ENCODE data around the gene KIAA0319L. TPM values are rescaled to one million over a fixed set of nuclear protein-coding genes. Genes with fewer than 3 reads are reported as not detected.

KIAA0319L gene
- polyA plus RNA-seq, 1 donor from 2014 or later, result 38.1 TPM

GRCh38 chr1:35449334-35450008 lies 107.7 kb downstream of the KIAA0319L start:
- H2AFZ ChIP-seq (ENCODE audit: low read depth, low read length), result no peak overlapping the region
- H3K9me3 ChIP-seq (ENCODE audit: low read length), result no peaks in the 10 kb centered on the region
- no peaks in the 10 kb centered on the region for H3K9me2 ChIP-seq (ENCODE audit: insufficient read depth, low read length)
- H4K20me1 ChIP-seq (ENCODE audit: insufficient read depth), result no peaks in the 10 kb centered on the region
- no peak overlapping the region for H3K4me3 ChIP-seq (ENCODE audit: low read length)
- no peaks in the 10 kb centered on the region for H3K36me3 ChIP-seq (ENCODE audit: insufficient read depth, low read length)
- H3K4me2 ChIP-seq (ENCODE audit: low read length), result no peak overlapping the region
- H3F3A ChIP-seq (ENCODE audit: insufficient read depth, low read length, poor library complexity, severe bottlenecking), result no peaks in the 10 kb centered on the region
- TF ChIP-seq TAF1 (IDR thresholded peaks at IDR 0.05; ENCODE audit: low read depth) (no peak), EP300 (conservative IDR thresholded peaks at IDR 0.05; ENCODE audit: poor library complexity, severe bottlenecking) (no peak), MXI1 (conservative IDR thresholded peaks at IDR 0.05; ENCODE audit: poor library complexity, severe bottlenecking) (no peak), SMC3 (conservative IDR thresholded peaks at IDR 0.05; ENCODE audit: poor library complexity) (no peak), EZH2 (IDR thresholded peaks at IDR 0.05; ENCODE audit: borderline replicate concordance, insufficient read depth, low read length, poor library complexity, severe bottlenecking) (no peak), POLR2AphosphoS5 (IDR thresholded peaks at IDR 0.05) (no peak), RAD21 (conservative IDR thresholded peaks at IDR 0.05) (no peak)
- TF ChIP-seq, protein P1, sequence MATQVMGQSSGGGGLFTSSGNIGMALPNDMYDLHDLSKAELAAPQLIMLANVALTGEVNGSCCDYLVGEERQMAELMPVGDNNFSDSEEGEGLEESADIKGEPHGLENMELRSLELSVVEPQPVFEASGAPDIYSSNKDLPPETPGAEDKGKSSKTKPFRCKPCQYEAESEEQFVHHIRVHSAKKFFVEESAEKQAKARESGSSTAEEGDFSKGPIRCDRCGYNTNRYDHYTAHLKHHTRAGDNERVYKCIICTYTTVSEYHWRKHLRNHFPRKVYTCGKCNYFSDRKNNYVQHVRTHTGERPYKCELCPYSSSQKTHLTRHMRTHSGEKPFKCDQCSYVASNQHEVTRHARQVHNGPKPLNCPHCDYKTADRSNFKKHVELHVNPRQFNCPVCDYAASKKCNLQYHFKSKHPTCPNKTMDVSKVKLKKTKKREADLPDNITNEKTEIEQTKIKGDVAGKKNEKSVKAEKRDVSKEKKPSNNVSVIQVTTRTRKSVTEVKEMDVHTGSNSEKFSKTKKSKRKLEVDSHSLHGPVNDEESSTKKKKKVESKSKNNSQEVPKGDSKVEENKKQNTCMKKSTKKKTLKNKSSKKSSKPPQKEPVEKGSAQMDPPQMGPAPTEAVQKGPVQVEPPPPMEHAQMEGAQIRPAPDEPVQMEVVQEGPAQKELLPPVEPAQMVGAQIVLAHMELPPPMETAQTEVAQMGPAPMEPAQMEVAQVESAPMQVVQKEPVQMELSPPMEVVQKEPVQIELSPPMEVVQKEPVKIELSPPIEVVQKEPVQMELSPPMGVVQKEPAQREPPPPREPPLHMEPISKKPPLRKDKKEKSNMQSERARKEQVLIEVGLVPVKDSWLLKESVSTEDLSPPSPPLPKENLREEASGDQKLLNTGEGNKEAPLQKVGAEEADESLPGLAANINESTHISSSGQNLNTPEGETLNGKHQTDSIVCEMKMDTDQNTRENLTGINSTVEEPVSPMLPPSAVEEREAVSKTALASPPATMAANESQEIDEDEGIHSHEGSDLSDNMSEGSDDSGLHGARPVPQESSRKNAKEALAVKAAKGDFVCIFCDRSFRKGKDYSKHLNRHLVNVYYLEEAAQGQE (IDR thresholded peaks at IDR 0.05; ENCODE audit: borderline replicate concordance), result no peak
- TF ChIP-seq, protein P2, sequence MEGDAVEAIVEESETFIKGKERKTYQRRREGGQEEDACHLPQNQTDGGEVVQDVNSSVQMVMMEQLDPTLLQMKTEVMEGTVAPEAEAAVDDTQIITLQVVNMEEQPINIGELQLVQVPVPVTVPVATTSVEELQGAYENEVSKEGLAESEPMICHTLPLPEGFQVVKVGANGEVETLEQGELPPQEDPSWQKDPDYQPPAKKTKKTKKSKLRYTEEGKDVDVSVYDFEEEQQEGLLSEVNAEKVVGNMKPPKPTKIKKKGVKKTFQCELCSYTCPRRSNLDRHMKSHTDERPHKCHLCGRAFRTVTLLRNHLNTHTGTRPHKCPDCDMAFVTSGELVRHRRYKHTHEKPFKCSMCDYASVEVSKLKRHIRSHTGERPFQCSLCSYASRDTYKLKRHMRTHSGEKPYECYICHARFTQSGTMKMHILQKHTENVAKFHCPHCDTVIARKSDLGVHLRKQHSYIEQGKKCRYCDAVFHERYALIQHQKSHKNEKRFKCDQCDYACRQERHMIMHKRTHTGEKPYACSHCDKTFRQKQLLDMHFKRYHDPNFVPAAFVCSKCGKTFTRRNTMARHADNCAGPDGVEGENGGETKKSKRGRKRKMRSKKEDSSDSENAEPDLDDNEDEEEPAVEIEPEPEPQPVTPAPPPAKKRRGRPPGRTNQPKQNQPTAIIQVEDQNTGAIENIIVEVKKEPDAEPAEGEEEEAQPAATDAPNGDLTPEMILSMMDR (IDR thresholded peaks at IDR 0.05; ENCODE audit: poor library complexity, severe bottlenecking), result no peak
- H3K9ac ChIP-seq (ENCODE audit: low read length), result no peak overlapping the region
- no peaks in the 10 kb centered on the region for H3K79me2 ChIP-seq (replicated peaks; ENCODE audit: insufficient read depth, low read length)
- no peak overlapping the region for H3K27ac ChIP-seq (ENCODE audit: low read length)
- no peaks in the 10 kb centered on the region for H3K27me3 ChIP-seq (ENCODE audit: insufficient read depth, low read depth, low read length)

DNA sequence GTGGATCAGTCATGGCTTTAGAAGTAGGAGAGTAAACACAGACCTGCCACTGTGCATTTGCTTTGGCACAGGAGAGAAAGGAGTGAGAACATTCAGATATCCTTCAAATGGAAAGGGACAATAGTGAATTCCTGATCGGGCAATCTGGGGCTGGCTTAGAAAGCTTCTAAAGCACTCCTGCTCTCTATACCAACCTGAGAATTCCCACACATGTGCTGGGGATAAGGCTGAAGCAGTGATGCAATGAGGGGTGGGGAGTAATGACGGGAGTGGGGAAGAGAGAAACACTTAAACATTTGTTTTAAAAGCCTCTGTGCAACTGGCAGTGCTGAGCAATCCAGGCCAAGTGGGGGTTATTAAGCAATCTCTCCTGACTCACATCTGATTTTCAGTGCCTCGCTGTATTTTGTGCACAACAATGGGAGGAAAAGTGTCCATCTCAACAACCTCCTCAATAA lies 108.8 kb downstream of the KIAA0319L start:
- no peak overlapping the region for H3K4me3 ChIP-seq (ENCODE audit: low read length)

More for the DNA sequence above, 108.8 kb downstream of the KIAA0319L start:
- no peaks in the 10 kb centered on the region for H4K20me1 ChIP-seq (ENCODE audit: insufficient read depth)
- no peaks in the 10 kb centered on the region for H3K79me2 ChIP-seq (replicated peaks; ENCODE audit: insufficient read depth, low read length)
- no peak overlapping the region for H3K4me2 ChIP-seq (ENCODE audit: low read length)
- H3K9me3 ChIP-seq (ENCODE audit: low read length), result no peaks in the 10 kb centered on the region
- H3K36me3 ChIP-seq (ENCODE audit: insufficient read depth, low read length), result no peaks in the 10 kb centered on the region
- H3K9ac ChIP-seq (ENCODE audit: low read length), result no peak overlapping the region
- H3K27ac ChIP-seq (ENCODE audit: low read length), result no peak overlapping the region
- H3K9me2 ChIP-seq (ENCODE audit: insufficient read depth, low read length), result no peaks in the 10 kb centered on the region
- H3F3A ChIP-seq (ENCODE audit: insufficient read depth, low read length, poor library complexity, severe bottlenecking), result no peaks in the 10 kb centered on the region
- TF ChIP-seq EZH2 (IDR thresholded peaks at IDR 0.05; ENCODE audit: borderline replicate concordance, insufficient read depth, low read length, poor library complexity, severe bottlenecking), result no peak
- H3K27me3 ChIP-seq (ENCODE audit: insufficient read depth, low read depth, low read length), result no peaks in the 10 kb centered on the region
- H2AFZ ChIP-seq (ENCODE audit: low read depth, low read length), result no peak overlapping the region
